Tibial nerve (tissue), 4 donors: ENCODE results near the gene COX6A1.

Source experiments
- EP300 ChIP-seq, 2 donors: sonication (generic); formaldehyde crosslinking; IDR thresholded peaks; one replicate each; pipeline ENCODE4 v1.6.1; 2017; ENCODE audit warnings: antibody characterized with exemption in 2 of 2, mild to moderate bottlenecking in 1 of 2
- POLR2A ChIP-seq, 2 donors: fragments of 450-650 bp; IDR thresholded peaks; one replicate each; pipeline ENCODE4 v1.6.1; 2017; ENCODE audit warnings: antibody characterized with exemption in 2 of 2, mild to moderate bottlenecking in 2 of 2, moderate library complexity in 2 of 2
- TF ChIP-seq, protein P1 (sequence below), 5 experiments: fragments of 200-600 bp in 3 of 5; fragments of 450-650 bp in 2 of 5; sonication (generic) in 3 of 5; IDR thresholded peaks; one replicate each; pipeline ENCODE4 v1.5.1; 2016 to 2019; ENCODE audit warnings: antibody characterized with exemption in 5 of 5, mild to moderate bottlenecking in 3 of 5, moderate library complexity in 2 of 5

DNA sequence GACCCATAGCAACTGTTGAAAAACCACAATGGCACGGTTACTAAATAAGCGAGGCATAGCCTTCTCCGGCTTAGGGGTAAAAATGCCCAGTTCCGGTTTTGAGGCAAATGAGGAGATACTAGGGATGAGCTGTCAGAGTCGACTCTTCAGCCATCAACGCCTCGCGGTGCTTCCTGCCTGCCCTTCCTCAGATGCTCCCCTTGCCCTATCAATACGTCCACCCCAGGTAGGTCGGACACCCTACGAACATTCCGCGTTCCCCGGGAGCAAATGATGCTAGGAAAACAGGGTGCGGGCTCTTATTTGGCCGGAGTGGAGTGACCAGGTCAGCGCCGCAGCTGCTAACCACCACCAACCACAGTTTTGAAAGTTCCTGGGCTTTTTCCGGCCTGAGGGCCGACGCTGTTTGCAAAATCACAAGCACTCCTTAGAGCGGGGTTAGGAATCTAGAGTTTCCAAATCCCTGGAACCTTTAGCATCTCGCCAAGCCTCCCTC lies 30.5 kb downstream of the COX6A1 start:
- TF ChIP-seq POLR2A (IDR thresholded peaks at IDR 0.05) (no peak), EP300 (IDR thresholded peaks at IDR 0.05) (no peak)
- TF ChIP-seq, protein P1, sequence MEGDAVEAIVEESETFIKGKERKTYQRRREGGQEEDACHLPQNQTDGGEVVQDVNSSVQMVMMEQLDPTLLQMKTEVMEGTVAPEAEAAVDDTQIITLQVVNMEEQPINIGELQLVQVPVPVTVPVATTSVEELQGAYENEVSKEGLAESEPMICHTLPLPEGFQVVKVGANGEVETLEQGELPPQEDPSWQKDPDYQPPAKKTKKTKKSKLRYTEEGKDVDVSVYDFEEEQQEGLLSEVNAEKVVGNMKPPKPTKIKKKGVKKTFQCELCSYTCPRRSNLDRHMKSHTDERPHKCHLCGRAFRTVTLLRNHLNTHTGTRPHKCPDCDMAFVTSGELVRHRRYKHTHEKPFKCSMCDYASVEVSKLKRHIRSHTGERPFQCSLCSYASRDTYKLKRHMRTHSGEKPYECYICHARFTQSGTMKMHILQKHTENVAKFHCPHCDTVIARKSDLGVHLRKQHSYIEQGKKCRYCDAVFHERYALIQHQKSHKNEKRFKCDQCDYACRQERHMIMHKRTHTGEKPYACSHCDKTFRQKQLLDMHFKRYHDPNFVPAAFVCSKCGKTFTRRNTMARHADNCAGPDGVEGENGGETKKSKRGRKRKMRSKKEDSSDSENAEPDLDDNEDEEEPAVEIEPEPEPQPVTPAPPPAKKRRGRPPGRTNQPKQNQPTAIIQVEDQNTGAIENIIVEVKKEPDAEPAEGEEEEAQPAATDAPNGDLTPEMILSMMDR (IDR thresholded peaks at IDR 0.05), result no peak
